ENCODE results near the gene NEU2. TPM values are rescaled to one million over a fixed set of nuclear protein-coding genes. Genes with fewer than 3 reads are reported as not detected.
A peak's percentile ranks its signal among the peaks of the same experiment; 100 is the strongest.

The NEU2 gene
- total and polyA plus RNA-seq, 9 of the 15 experiments (the other 6 are each of a cell fraction or from before 2014, with no cell fraction given) = not detected

GRCh38 chr2:233082222-233082930, 49.9 kb downstream of the NEU2 start (continued):
- TF ChIP-seq CBX5 (IDR thresholded peaks at IDR 0.05; ENCODE audit: borderline replicate concordance, low read depth) (no peak), SUPT5H (IDR thresholded peaks at IDR 0.05) (no peak)

- in situ Hi-C loops (cut with MboI) = no loop called here
- intact Hi-C loops (cut with micrococcal nuclease) = no loop called here
- ATAC-seq = peak; percentile 41; the same call in 1 of the 3 replicates
- H2AFZ ChIP-seq (ENCODE audit: low read depth, low read length) = peak overlapping the region; percentile 71
- H3K4me3 ChIP-seq = no peak overlapping the region
- H3K27ac ChIP-seq (ENCODE audit: extremely low read depth, low read depth, low read length) = no peak overlapping the region
- no peaks in the 10 kb centered on the region for H3K36me3 ChIP-seq (ENCODE audit: control insufficient read depth, insufficient read depth, low read length)
- H4K20me1 ChIP-seq (replicated peaks; ENCODE audit: control insufficient read depth, insufficient read depth, low read length) = no peaks in the 10 kb centered on the region
- no peaks in the 10 kb centered on the region for H3K79me2 ChIP-seq (ENCODE audit: control insufficient read depth, insufficient read depth, low read length)
- H3K9me3 ChIP-seq (replicated peaks; ENCODE audit: control insufficient read depth, insufficient read depth, low read depth, low read length) = no peaks in the 10 kb centered on the region
- no peak for FAIRE-seq
- BruUV-seq (replicated peaks) = no TSS peak
- TF ChIP-seq HIVEP1 (CRISPR knock-in tag; IDR thresholded peaks at IDR 0.05) = no peak
- TF ChIP-seq, protein P1, sequence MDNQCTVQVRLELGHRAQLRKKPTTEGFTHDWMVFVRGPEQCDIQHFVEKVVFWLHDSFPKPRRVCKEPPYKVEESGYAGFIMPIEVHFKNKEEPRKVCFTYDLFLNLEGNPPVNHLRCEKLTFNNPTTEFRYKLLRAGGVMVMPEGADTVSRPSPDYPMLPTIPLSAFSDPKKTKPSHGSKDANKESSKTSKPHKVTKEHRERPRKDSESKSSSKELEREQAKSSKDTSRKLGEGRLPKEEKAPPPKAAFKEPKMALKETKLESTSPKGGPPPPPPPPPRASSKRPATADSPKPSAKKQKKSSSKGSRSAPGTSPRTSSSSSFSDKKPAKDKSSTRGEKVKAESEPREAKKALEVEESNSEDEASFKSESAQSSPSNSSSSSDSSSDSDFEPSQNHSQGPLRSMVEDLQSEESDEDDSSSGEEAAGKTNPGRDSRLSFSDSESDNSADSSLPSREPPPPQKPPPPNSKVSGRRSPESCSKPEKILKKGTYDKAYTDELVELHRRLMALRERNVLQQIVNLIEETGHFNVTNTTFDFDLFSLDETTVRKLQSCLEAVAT (IDR thresholded peaks at IDR 0.05) = no peak
- TF ChIP-seq ZKSCAN1 (IDR thresholded peaks at IDR 0.05; ENCODE audit: low read depth, low read length) = no peak
- TF ChIP-seq RFX5 (IDR thresholded peaks at IDR 0.05; ENCODE audit: low read depth, low read length) = no peak
- no peak for TF ChIP-seq HCFC1 (IDR thresholded peaks at IDR 0.05; ENCODE audit: low read depth, low read length)
- TF ChIP-seq SIN3B (IDR thresholded peaks at IDR 0.05; ENCODE audit: low read depth) = no peak
- no peak for TF ChIP-seq ZNF175 (CRISPR knock-in tag; IDR thresholded peaks at IDR 0.05; ENCODE audit: low read depth)
- TF ChIP-seq ZNF444 (CRISPR knock-in tag; IDR thresholded peaks at IDR 0.05) = no peak
- no peak for TF ChIP-seq MECOM (CRISPR knock-in tag; IDR thresholded peaks at IDR 0.05)
- no peak for TF ChIP-seq HMG20A (CRISPR knock-in tag; conservative IDR thresholded peaks at IDR 0.05)
- TF ChIP-seq ZNF41 (CRISPR knock-in tag; conservative IDR thresholded peaks at IDR 0.05) = no peak
- H3K27me3 ChIP-seq (ENCODE audit: control insufficient read depth in 2 of 2, insufficient read depth in 2 of 2, low read length in 2 of 2) = no peaks in the 10 kb centered on the region
- POLR2A ChIA-PET = interaction anchor here (1.0 to 1.3 kb wide), 2 partner anchors 9 to 12 kb away, joined by 4 read pairs; no protein-coding TSS in a partner anchor
- no peaks in the 10 kb centered on the region for H3K9me1 ChIP-seq (ENCODE audit: control insufficient read depth, insufficient read depth, low read length)
- CTCF ChIA-PET (ENCODE audit: low intra/inter-chr PET ratio) = no interaction called here
- no peak for DNase-seq (ENCODE audit: extremely low read depth in 1 of 4, low spot score in 3 of 4)
- H3K4me1 ChIP-seq (replicated peaks in 1 of 2; ENCODE audit: control insufficient read depth in 2 of 2, insufficient read depth in 2 of 2, low read length in 2 of 2) = peaks cover 22 to 23% of the 10 kb centered on the region in 2 experiments; a peak in 4 of 5 replicates
- H3K9ac ChIP-seq (ENCODE audit: insufficient read depth in 1 of 2, low read depth in 2 of 2, low read length in 2 of 2) = peak overlapping the region in 1 of 2 experiments; percentile 75; a peak in 1 of 4 replicates
- WGBS (ENCODE audit: insufficient coverage, low coverage, missing lambda C conversion rate) = 49% methylated on average over 9 of the region's 9 CpGs
- H3K4me2 ChIP-seq (ENCODE audit: insufficient read depth, low read length) = no peak overlapping the region
Measured at GRCh38 chr2:233082931-233083755, 50.7 kb downstream of the NEU2 start.
